HG02623 (cell line): Measurements from ENCODE around the gene GABRR1.

Experiments
- ATAC-seq: cut with Tn5 transposase; IDR thresholded peaks from one replicate; pipeline ENCODE4 v1.9.1; 2021; ENCODE audit warnings: moderate library complexity; ENCODE audit not compliant: unreplicated experiment

Gene GABRR1

DNA sequence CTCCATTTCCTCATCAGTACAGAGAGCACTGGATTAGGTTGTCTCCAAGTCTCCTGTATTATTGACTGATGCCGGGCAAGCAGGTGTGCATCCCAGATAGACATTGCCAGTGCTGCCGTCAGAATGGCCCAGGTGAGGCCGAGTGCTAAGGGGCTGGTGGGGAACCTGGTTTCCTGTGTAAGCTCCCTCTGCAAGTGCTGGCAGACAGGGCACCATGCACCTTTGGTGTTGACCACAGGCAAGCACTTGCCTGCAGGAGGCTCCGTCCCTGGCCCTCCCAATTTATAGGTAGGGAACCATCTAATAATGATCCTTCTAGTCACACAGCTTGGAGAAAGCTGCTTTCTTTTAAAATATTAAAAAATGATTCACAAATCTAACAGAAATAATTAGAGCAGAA lies 747 bp downstream of the GABRR1 start:
- ATAC-seq: no peak

DNA sequence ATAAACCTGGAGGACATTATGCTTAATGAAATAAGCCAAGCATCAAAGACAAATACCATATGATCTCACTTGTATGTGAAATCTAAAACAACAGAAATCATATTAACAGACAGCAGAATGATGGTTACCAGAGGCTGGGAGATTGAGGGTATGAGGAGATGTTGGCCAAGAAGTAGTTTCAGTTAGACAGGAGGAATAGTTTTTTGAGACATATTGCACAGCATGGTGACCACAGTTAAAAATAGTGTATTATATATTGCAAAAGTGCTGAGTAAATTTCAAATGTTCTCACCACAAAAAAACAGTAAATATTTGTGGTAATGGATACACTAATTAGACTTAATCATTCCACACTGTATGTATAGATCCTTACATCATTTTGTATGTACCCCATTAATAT lies 1.8 kb downstream of the GABRR1 start:
- no peak for ATAC-seq

- ATAC-seq: no peak
Measured at GRCh38 chr6:89214197-89214596, 3.0 kb downstream of the GABRR1 start.

DNA sequence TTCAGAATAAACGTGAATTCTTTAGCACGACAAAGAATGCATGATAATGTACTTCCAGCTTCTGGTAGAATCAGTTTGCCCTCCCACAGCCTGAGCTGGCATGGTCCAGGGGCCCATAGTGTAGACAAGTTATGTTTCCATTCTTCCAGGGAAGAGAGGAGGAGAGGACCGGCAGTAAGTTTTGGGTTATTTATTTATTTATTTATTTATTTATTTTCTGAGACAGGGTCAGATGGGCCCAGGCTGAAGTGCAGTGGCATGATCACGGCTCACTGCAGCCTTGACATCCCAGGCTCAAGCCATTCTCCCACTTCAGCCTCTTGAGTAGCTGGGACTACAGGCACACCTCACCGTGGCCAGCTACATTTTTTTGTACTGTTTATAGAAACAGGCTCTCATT lies 4.7 kb downstream of the GABRR1 start:
- no peak for ATAC-seq

DNA sequence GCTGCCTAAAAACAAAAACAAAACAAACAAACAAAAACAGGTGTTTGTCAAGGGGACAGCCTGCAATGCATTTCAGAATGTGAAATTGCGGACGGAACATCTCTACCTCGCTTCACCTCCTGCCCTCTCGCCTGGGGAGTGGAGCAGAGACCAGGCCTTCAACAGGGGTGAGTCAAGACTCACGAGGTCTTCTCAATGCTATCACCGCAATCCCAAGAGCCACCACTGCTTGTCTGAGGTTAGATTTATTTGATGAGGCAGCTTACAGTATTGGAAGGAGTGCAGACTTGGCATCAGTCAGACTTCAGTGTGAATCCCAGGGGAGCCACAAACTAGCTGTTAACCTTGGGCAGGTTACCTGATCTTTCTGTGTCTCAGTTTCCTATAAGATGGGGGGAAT lies 7.7 kb downstream of the GABRR1 start:
- ATAC-seq: no peak

GRCh38 chr6:89208551-89208950 lies 8.6 kb downstream of the GABRR1 start:
- ATAC-seq: no peak

- ATAC-seq: no peak
Measured at GRCh38 chr6:89205819-89206218, 11.3 kb downstream of the GABRR1 start.

DNA sequence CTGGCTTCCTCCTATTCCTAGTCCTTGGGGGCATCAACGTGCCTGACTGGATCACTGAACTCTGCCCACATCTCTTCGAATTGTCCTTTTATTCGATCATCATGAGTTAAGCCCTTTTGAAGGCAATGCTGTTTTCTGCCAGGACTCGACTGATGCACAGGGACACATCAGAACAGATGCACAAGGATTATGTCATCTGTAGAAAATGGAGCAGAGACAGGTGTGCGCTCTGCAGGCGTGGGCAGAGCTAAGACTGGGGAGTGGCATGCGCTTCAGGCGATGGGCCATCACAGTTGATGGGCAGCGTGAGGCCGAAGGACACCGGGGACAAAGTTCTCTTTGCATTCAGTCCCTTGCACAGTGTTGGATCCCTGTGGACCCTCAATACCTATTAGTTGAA lies 13.1 kb downstream of the GABRR1 start:
- no peak for ATAC-seq

DNA sequence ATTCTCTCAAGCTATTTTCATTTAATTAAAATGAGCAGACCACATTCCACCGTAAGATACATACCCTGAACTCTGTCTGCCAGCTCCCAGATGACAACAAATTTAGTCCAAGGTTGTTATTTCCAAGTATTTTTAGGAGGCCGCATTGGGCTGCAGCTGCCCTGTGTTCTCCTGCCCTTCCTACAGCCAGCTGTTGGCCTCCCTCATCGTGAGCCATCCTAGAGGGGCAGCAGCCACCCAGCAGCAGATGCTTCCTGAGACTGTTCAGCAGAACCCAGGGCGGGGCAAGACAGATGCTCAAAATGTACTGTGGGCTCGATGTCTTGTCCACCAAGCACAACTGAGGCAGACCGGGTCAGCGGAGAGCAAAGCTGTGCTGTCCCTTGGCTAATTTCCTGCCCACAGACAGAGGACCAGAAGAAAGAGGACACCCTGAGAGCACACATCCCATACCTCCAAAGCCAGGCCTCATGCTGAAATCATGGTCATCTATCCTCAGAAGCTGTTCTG lies 16.4 kb downstream of the GABRR1 start:
- ATAC-seq: no peak

- ATAC-seq: no peak
Measured at GRCh38 chr6:89199579-89199978, 17.6 kb downstream of the GABRR1 start.

DNA sequence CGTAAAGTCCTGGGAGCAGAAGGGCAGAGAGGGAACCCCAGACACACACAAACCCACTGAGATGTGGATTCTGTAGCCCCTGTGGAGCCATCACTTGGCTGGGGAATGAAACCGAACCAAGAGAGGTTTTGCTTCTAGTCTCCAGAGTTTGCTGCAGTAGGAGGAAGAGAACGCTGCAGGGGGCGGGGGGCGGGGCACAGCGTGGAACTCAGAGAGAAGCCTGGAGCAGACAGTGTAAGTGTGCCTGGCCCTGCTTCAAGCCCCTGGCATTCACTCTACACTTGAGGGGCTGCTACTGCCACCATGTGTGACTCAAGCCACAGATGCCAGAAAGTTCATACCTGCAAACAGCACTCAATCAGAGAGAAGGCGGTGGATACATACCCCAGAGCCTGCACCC lies 18.9 kb downstream of the GABRR1 start:
- no peak for ATAC-seq

GRCh38 chr6:89197141-89197540 lies 20.0 kb downstream of the GABRR1 start:
- no peak for ATAC-seq

DNA sequence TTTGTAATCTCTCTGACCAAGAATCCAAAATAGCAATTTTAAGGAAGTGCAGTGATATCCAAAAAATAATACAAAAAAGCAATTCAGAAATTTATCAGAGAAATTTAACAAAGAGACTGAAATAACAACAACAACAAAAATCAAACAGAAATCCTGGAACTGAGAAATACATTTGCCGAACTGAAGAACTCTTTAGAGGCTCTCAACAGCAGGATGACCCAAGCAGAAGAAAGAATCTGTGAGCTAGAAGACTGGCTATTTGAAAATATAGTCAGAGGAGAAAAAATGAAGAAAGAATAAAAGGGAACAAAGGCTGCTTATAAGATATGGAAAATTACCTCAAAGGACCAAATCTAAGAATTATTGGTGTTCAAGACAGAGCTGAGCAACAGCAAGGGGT lies 22.6 kb downstream of the GABRR1 start:
- no peak for ATAC-seq

DNA sequence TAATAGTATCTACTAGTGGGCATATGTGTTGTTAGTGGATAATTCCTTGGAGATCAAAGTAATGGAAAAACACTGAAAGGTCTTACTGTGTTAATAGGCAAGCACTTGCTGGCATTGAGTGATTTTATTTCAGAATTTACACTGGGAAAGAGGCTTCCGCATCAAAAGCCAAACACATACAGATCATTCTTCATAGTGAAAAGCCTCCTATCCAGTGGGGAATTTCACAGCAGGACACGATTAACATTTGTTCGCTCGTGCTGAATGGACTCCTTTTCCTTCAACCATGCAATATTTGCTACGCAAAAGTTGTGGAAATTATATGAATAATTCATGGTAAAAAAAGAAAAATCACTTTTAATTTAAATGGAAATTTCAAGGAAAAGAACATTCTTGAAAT lies 26.4 kb downstream of the GABRR1 start:
- ATAC-seq: no peak

- no peak for ATAC-seq
Measured at GRCh38 chr6:89187504-89187903, 29.7 kb downstream of the GABRR1 start.

DNA sequence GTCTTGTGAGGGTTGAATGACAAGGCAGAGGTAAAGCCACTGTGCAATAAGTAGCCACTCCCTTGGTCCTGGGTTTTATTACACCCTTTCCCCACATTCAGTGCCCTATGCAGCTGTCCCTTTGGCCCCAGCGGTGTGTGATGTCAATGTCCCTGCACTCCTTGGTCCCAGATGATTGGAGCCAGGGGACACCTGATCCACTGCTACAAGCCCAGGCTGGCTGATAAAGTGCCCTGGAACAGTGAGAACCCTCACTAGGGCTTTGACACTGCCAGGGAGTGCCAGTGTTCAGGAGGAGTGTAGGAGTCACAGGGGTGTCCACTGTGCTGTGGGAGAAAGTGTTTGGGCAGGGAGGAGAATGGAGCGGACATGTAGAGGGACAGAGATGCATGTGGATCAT lies 30.4 kb downstream of the GABRR1 start:
- no peak for ATAC-seq

GRCh38 chr6:89184344-89184743 lies 32.8 kb downstream of the GABRR1 start:
- ATAC-seq: no peak

GRCh38 chr6:89183294-89183693 lies 33.9 kb downstream of the GABRR1 start:
- no peak for ATAC-seq

DNA sequence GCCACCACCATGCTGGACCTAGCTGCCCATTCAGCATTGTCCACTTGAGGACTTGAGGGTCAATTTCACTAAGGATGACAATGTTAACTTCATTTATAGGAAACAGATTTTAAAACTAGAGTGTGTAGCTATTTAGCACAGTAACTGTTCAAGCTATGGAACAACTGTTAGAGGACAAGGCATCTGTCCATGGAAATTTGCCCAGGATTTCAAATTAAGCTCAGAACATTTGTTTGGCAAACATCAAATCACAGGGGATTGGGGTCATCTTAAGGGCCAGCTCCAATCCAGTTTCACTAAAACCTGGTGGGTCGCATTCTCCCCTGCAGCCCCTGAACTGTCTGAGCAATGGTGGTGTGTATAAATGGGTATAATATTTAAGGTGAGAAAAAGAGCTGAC lies 36.2 kb downstream of the GABRR1 start:
- no peak for ATAC-seq

DNA sequence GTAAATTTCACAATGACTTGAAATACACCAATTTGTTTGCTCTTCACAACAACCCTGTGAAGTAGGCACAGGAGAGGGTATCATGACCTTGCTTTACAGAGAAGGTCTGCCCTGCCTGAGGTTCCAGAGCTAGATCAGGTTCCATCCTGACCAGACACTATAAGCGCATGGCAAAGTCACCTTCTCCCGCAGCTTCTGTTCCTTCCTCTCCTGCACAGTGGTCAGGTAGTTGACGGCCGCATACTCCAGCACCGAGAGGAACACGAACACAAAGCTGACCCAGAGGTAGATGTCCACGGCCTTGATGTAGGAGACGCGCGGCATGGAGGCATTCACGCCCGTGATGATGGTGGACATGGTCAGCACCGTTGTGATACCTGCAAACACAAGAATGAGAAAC lies 37.0 kb downstream of the GABRR1 start:
- no peak for ATAC-seq

- ATAC-seq: no peak
Measured at GRCh38 chr6:89173634-89174033, 43.5 kb downstream of the GABRR1 start.

- ATAC-seq: no peak
Measured at GRCh38 chr6:89172131-89172530, 45.0 kb downstream of the GABRR1 start.

DNA sequence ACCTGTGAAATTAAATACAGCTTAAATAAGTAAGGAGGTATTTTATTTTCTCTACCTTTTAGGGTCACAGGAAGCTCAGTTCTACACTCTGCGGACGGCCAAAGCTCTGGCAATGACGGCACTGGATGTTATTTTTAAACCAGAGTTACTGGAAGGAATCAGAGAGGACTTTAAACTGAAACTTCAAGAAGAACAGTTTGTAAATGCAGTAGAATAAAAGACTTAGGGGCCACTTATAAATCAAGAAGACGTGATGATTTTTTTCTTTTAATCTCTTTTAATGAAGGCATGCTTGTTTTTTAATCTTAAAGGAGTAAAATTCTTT lies 55.1 kb downstream of the GABRR1 start:
- ATAC-seq: no peak
